Measurements from ENCODE around the gene LILRB1. TPM values are rescaled to one million over a fixed set of nuclear protein-coding genes. Genes with fewer than 3 reads are reported as not detected.

Gene LILRB1
- total and polyA plus RNA-seq, 7 experiments from 2014 or later = 0.09 to 56.5 (median 2.2) TPM; not detected in 2

DNA sequence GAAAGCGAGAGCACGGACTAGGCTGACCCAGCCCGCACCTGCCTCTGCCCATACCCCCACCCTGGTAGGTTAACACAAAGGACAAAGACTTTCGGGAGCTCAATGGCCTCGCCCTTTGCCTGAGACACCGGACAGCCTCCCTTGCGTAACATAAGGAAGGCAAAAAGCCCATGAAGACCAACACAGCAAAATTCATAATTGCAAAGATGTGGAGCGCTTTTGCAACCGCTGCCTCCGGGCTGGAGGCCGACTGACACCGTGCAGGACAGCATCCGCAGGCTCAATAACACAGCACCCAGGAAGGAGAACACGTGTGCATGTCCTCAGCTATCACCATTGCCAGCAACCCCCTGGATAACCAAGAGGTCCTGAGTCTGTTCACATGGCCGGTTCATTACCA, 21.5 kb upstream of the LILRB1 start:
- peaks cover 0 to 8% (median 0%) of the 10 kb centered on the region in 5 donors for H3K36me3 Mint-ChIP-seq
- Histone ChIP-seq H3K4me3 (ENCODE audit: low read length) (no peak overlapping the region), H3K27ac (ENCODE audit: low read depth, low read length) (no peak overlapping the region), H3K4me1 (ENCODE audit: control insufficient read depth in 2 of 2, insufficient read depth in 2 of 2, low read length in 2 of 2) (no peaks in the 10 kb centered on the region), H3K27me3 (ENCODE audit: control insufficient read depth in 2 of 2, insufficient read depth in 2 of 2, low read length in 2 of 2) (peaks cover 0 to 2% of the 10 kb centered on the region in 2 donors), H3K9me3 (ENCODE audit: control insufficient read depth in 2 of 3, low read length in 3 of 3) (no peaks in the 10 kb centered on the region), H3K36me3 (ENCODE audit: control insufficient read depth in 2 of 3, insufficient read depth in 3 of 3, low read length in 3 of 3) (no peaks in the 10 kb centered on the region)
- no peak overlapping the region for H3K4me3 Mint-ChIP-seq
- intact Hi-C loops (cut with micrococcal nuclease) = no loop called here
- H3K4me1 Mint-ChIP-seq = no peaks in the 10 kb centered on the region
- no peak for DNase-seq
- ChIA-PET POLR2A (no interaction called here), CTCF (no interaction called here)
- ATAC-seq = no peak
- peaks cover 15 to 52% (median 38%) of the 10 kb centered on the region in 5 donors for H3K27me3 Mint-ChIP-seq
- H3K27ac Mint-ChIP-seq = no peak overlapping the region
- H3K9me3 Mint-ChIP-seq = peaks cover 2 to 34% (median 18%) of the 10 kb centered on the region in 11 donors

DNA sequence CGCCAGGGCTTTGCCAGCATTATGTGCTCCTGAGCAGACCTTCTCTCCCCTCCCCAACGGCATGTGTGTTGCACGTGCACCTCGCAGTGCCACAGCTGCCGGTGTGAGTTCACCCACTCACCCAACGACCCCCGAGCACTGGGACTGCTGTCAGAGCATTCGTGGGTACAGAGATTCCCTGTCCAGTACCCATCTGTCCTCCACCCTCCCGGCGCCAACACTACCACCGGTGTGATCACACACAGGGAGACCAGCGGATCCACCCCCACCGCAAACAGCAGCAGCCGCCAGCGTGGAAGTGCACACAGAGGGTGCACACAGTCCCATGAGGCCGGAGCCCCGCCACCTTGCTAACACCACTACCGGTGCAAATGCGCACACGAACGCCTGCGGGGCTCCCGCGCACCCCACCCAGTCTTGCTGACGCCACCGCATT, 20.9 kb upstream of the LILRB1 start:
- DNase-seq = peak in 1 of 9 donors; percentile 13
- no peaks in the 10 kb centered on the region for H3K4me1 ChIP-seq (ENCODE audit: control insufficient read depth in 2 of 2, insufficient read depth in 2 of 2, low read length in 2 of 2)
- H3K27ac ChIP-seq (ENCODE audit: low read depth, low read length) = no peak overlapping the region
- CTCF ChIA-PET = no interaction called here
- no peak overlapping the region for H3K27ac Mint-ChIP-seq
- H3K36me3 Mint-ChIP-seq = peaks cover 0 to 8% (median 0%) of the 10 kb centered on the region in 5 donors
- no peaks in the 10 kb centered on the region for H3K4me1 Mint-ChIP-seq
- H3K9me3 ChIP-seq (ENCODE audit: control insufficient read depth in 2 of 3, low read length in 3 of 3) = no peaks in the 10 kb centered on the region
- H3K27me3 Mint-ChIP-seq = peaks cover 15 to 49% (median 37%) of the 10 kb centered on the region in 5 donors
- intact Hi-C loops (cut with micrococcal nuclease) = no loop called here
- H3K4me3 ChIP-seq (ENCODE audit: low read length) = no peak overlapping the region
- POLR2A ChIA-PET = no interaction called here
- H3K27me3 ChIP-seq (ENCODE audit: control insufficient read depth in 2 of 2, insufficient read depth in 2 of 2, low read length in 2 of 2) = peaks cover 0 to 2% of the 10 kb centered on the region in 2 donors
- peaks cover 2 to 38% (median 18%) of the 10 kb centered on the region in 11 donors for H3K9me3 Mint-ChIP-seq
- no peak overlapping the region for H3K4me3 Mint-ChIP-seq
- ATAC-seq = no peak
- H3K36me3 ChIP-seq (ENCODE audit: control insufficient read depth in 2 of 3, insufficient read depth in 3 of 3, low read length in 3 of 3) = no peaks in the 10 kb centered on the region

DNA sequence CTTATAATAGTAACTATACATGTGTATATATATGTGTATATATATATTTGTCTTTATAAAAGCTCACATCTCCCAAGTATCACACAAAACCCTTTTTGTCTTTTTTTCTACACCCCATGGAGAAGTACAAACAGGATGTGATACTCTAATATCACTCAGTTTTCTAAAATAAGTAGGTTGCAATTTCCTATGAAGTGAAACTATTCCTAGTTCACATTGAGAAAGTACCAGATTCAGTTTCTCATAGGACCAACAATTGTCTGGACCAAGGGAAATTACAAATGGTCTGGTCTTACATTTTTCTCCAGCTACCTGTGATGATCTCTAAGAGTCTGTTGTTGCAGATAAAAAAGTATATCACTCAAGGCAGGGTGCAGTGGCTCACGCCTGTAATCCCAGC, 17.9 kb upstream of the LILRB1 start:
- DNase-seq = no peak
- peaks cover 0 to 5% (median 0%) of the 10 kb centered on the region in 7 donors for H3K4me1 Mint-ChIP-seq
- H3K36me3 Mint-ChIP-seq = peaks cover 0 to 4% (median 0%) of the 10 kb centered on the region in 5 donors
- Histone ChIP-seq H3K4me1 (ENCODE audit: control insufficient read depth in 2 of 2, insufficient read depth in 2 of 2, low read length in 2 of 2) (no peaks in the 10 kb centered on the region), H3K36me3 (ENCODE audit: control insufficient read depth in 2 of 3, insufficient read depth in 3 of 3, low read length in 3 of 3) (no peaks in the 10 kb centered on the region), H3K4me3 (ENCODE audit: low read length) (no peak overlapping the region), H3K27me3 (ENCODE audit: control insufficient read depth in 2 of 2, insufficient read depth in 2 of 2, low read length in 2 of 2) (peaks cover 0 to 2% of the 10 kb centered on the region in 2 donors), H3K9me3 (ENCODE audit: control insufficient read depth in 2 of 3, low read length in 3 of 3) (no peaks in the 10 kb centered on the region), H3K27ac (ENCODE audit: low read depth, low read length) (no peak overlapping the region)
- ATAC-seq = no peak
- H3K4me3 Mint-ChIP-seq = no peak overlapping the region
- peaks cover 10 to 24% (median 18%) of the 10 kb centered on the region in 5 donors for H3K27me3 Mint-ChIP-seq
- ChIA-PET POLR2A (no interaction called here), CTCF (no interaction called here)
- intact Hi-C loops (cut with micrococcal nuclease) = no loop called here
- no peak overlapping the region for H3K27ac Mint-ChIP-seq
- H3K9me3 Mint-ChIP-seq = peaks cover 0 to 42% (median 12%) of the 10 kb centered on the region in 11 donors

DNA sequence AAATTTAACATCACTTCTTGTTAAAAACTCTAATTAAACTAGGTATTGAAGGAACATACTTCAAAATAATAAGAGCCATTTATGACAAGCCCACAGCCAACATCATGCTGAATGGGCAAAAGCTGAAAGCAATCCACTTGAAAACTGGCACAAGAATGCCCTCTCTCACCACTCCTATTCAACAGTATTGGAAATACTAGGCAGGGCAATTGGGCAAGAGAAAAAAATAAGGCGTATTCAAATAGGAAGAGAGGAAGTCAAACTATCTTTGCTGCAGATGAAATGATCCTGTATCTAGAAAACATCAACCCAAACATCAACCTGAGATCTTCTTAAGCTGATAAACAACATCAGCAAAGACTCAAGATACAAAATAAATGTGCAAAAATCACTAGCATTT, 15.6 kb upstream of the LILRB1 start:
- intact Hi-C loops (cut with micrococcal nuclease) = no loop called here
- no peaks in the 10 kb centered on the region for H3K27me3 ChIP-seq (ENCODE audit: control insufficient read depth in 2 of 2, insufficient read depth in 2 of 2, low read length in 2 of 2)
- no peak overlapping the region for H3K27ac ChIP-seq (ENCODE audit: low read depth, low read length)
- peaks cover 0 to 42% (median 12%) of the 10 kb centered on the region in 11 donors for H3K9me3 Mint-ChIP-seq
- DNase-seq (no peak), ATAC-seq (no peak)
- no peak overlapping the region for H3K27ac Mint-ChIP-seq
- no peaks in the 10 kb centered on the region for H3K4me1 ChIP-seq (ENCODE audit: control insufficient read depth in 2 of 2, insufficient read depth in 2 of 2, low read length in 2 of 2)
- peaks cover 0 to under 1% (median 0%) of the 10 kb centered on the region in 5 donors for H3K36me3 Mint-ChIP-seq
- H3K9me3 ChIP-seq (ENCODE audit: control insufficient read depth in 2 of 3, low read length in 3 of 3) = no peaks in the 10 kb centered on the region
- CTCF ChIA-PET = no interaction called here
- POLR2A ChIA-PET = no interaction called here
- H3K36me3 ChIP-seq (ENCODE audit: control insufficient read depth in 2 of 3, insufficient read depth in 3 of 3, low read length in 3 of 3) = no peaks in the 10 kb centered on the region
- peaks cover 6 to 16% (median 10%) of the 10 kb centered on the region in 5 donors for H3K27me3 Mint-ChIP-seq
- no peak overlapping the region for H3K4me3 ChIP-seq (ENCODE audit: low read length)
- no peak overlapping the region for H3K4me3 Mint-ChIP-seq
- peaks cover 0 to 5% (median 0%) of the 10 kb centered on the region in 7 donors for H3K4me1 Mint-ChIP-seq

DNA sequence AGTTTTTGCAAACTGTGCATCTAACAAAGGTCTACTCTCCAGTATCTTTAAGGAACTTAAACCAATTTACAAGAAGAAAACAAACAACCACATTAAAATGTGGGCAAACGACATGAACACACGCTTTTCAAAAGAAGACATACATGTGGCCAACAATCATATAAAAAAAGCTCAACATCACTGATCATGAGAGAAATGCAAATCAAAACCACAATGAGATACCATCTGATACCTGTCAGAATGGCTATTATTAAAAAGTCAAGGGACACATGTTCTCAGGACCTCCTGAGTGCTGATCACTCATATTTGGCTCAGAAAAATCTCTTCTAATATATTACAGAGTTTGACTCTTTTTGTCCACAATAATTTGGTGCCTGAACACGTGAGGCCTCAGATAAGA, 14.2 kb upstream of the LILRB1 start:
- Histone ChIP-seq H3K4me1 (ENCODE audit: control insufficient read depth in 2 of 2, insufficient read depth in 2 of 2, low read length in 2 of 2) (no peaks in the 10 kb centered on the region), H3K4me3 (ENCODE audit: low read length) (no peak overlapping the region), H3K36me3 (ENCODE audit: control insufficient read depth in 2 of 3, insufficient read depth in 3 of 3, low read length in 3 of 3) (no peaks in the 10 kb centered on the region), H3K27ac (ENCODE audit: low read depth, low read length) (no peak overlapping the region), H3K9me3 (ENCODE audit: control insufficient read depth in 2 of 3, low read length in 3 of 3) (no peaks in the 10 kb centered on the region), H3K27me3 (ENCODE audit: control insufficient read depth in 2 of 2, insufficient read depth in 2 of 2, low read length in 2 of 2) (no peaks in the 10 kb centered on the region)
- intact Hi-C loops (cut with micrococcal nuclease) = no loop called here
- ChIA-PET CTCF (no interaction called here), POLR2A (no interaction called here)
- Mint-ChIP-seq H3K36me3 (no peaks in the 10 kb centered on the region), H3K4me3 (no peak overlapping the region), H3K27me3 (peaks cover 0 to 16% (median 10%) of the 10 kb centered on the region in 5 donors), H3K9me3 (peaks cover 0 to 39% (median 9%) of the 10 kb centered on the region in 11 donors), H3K27ac (no peak overlapping the region), H3K4me1 (peaks cover 0 to 5% (median 0%) of the 10 kb centered on the region in 7 donors)
- DNase-seq (no peak), ATAC-seq (no peak)

DNA sequence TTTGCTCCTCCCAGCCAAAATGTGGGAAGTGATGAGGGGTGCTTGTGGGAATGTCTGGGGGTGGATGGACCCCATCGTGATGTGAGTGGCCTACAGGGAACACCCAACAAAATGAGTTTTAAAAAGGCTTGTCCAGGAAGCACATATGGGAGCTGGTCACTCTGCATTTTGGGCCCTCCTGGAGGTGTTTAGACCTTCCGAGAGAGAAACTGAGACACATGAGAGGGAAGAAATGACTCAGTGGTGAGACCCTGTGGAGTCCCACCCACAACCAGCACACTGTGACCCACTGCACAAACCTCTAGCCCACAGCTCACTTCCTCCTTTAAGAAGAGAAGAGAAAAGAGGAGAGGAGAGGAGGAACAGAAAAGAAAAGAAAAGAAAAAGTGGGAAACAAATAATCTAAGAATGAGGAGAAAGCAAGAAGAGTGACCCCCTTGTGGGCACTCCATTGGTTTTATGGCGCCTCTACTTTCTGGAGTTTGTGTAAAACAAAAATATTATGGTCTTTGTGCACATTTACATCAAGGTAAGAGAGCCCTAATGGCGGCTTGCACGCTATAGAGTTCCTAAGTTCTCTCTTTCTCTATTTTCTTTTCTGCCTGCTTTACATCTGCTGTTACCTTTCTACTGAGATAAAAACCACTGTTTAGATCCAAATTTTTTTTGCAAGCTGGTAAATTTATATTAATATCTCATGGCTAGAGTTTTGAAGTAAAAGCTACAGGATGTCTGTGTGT, 13.3 kb upstream of the LILRB1 start:
- no peaks in the 10 kb centered on the region for H3K36me3 ChIP-seq (ENCODE audit: control insufficient read depth in 2 of 3, insufficient read depth in 3 of 3, low read length in 3 of 3)
- DNase-seq (no peak), ATAC-seq (no peak)
- no peaks in the 10 kb centered on the region for H3K4me1 ChIP-seq (ENCODE audit: control insufficient read depth in 2 of 2, insufficient read depth in 2 of 2, low read length in 2 of 2)
- no peaks in the 10 kb centered on the region for H3K27me3 ChIP-seq (ENCODE audit: control insufficient read depth in 2 of 2, insufficient read depth in 2 of 2, low read length in 2 of 2)
- H3K9me3 ChIP-seq (ENCODE audit: control insufficient read depth in 2 of 3, low read length in 3 of 3) = no peaks in the 10 kb centered on the region
- no peaks in the 10 kb centered on the region for H3K36me3 Mint-ChIP-seq
- no peak overlapping the region for H3K27ac ChIP-seq (ENCODE audit: low read depth, low read length)
- ChIA-PET POLR2A (no interaction called here), CTCF (no interaction called here)
- intact Hi-C loops (cut with micrococcal nuclease) = no loop called here
- no peak overlapping the region for H3K4me3 ChIP-seq (ENCODE audit: low read length)
- peaks cover 0 to 5% (median 0%) of the 10 kb centered on the region in 7 donors for H3K4me1 Mint-ChIP-seq
- peak overlapping the region in 1 of 9 donors; percentile 42 for H3K27ac Mint-ChIP-seq
- peak overlapping the region in 1 of 10 donors; percentile 62 for H3K4me3 Mint-ChIP-seq
- H3K9me3 Mint-ChIP-seq = peaks cover 0 to 32% (median 9%) of the 10 kb centered on the region in 11 donors
- peaks cover 0 to 21% (median 10%) of the 10 kb centered on the region in 5 donors for H3K27me3 Mint-ChIP-seq

DNA sequence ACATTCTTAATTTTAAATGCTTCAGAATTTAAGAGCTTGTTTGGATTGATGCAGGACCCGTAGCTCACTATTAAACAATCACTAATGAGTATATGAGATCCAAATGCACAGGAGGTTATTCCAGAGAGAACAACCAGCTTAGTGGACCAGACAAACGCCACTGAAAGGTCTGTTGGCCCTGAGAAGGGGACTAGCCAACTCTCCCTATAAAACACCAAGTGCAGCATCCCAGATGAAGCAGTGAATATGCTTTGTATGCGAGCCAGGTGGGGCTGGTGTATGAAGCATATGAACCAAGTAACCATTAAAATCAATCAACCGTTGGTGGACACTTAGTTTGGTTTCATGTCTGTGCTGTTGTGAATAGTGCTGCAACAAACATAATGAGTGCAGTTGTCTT, 9.8 kb upstream of the LILRB1 start:
- no peak for DNase-seq
- no peak overlapping the region for H3K4me3 Mint-ChIP-seq
- CTCF ChIA-PET = no interaction called here

More for the DNA sequence above, 9.8 kb upstream of the LILRB1 start:
- Mint-ChIP-seq H3K27ac (no peak overlapping the region), H3K9me3 (peaks cover 0 to 15% (median 0%) of the 10 kb centered on the region in 11 donors), H3K36me3 (no peaks in the 10 kb centered on the region), H3K27me3 (peaks cover 5 to 23% (median 11%) of the 10 kb centered on the region in 5 donors), H3K4me1 (peaks cover 0 to 13% (median 0%) of the 10 kb centered on the region in 7 donors)
- Histone ChIP-seq H3K27ac (ENCODE audit: low read depth, low read length) (no peak overlapping the region), H3K36me3 (ENCODE audit: control insufficient read depth in 2 of 3, insufficient read depth in 3 of 3, low read length in 3 of 3) (no peaks in the 10 kb centered on the region), H3K9me3 (ENCODE audit: control insufficient read depth in 2 of 3, low read length in 3 of 3) (no peaks in the 10 kb centered on the region), H3K4me1 (ENCODE audit: control insufficient read depth in 2 of 2, insufficient read depth in 2 of 2, low read length in 2 of 2) (no peaks in the 10 kb centered on the region), H3K27me3 (ENCODE audit: control insufficient read depth in 2 of 2, insufficient read depth in 2 of 2, low read length in 2 of 2) (no peaks in the 10 kb centered on the region), H3K4me3 (ENCODE audit: low read length) (no peak overlapping the region)
- intact Hi-C loops (cut with micrococcal nuclease) = no loop called here
- POLR2A ChIA-PET = no interaction called here
- ATAC-seq = no peak
